Ascending aorta (tissue), 2 donors: Measurements from ENCODE around the gene PIP4K2B. TPM values are rescaled to one million over a fixed set of nuclear protein-coding genes. Genes with fewer than 3 reads are reported as not detected.

ENCODE experiments used
- DNase-seq, 2 donors: peaks; one replicate each; pipeline ENCODE4 v3.0.0-alpha.2; 2019; ENCODE audit warnings: low spot score in 2 of 2
- H3K27ac ChIP-seq, 2 donors: fragments of 200-600 bp; sonication (generic); one replicate each; pipeline ENCODE4 v1.5.1; 2016 to 2017; ENCODE audit warnings: mild to moderate bottlenecking in 1 of 2
- H3K27me3 ChIP-seq: fragments of 200-600 bp; sonication (generic); one replicate; pipeline ENCODE4 v1.5.1; 2017
- H3K36me3 ChIP-seq, 2 donors: fragments of 200-600 bp; sonication (generic); one replicate each; pipeline ENCODE4 v1.5.1; 2016
- H3K4me1 ChIP-seq, 2 donors: fragments of 200-600 bp; sonication (generic); one replicate each; pipeline ENCODE4 v1.5.1; 2016 to 2017; ENCODE audit warnings: mild to moderate bottlenecking in 1 of 2
- H3K4me3 ChIP-seq, 2 donors: fragments of 200-600 bp; sonication (generic); one replicate each; pipeline ENCODE4 v1.5.1; 2016 to 2017; ENCODE audit warnings: mild to moderate bottlenecking in 1 of 2
- H3K9me3 ChIP-seq, 2 donors: fragments of 200-600 bp; sonication (generic); one replicate each; pipeline ENCODE4 v1.5.1; 2016
- CTCF ChIP-seq, 3 experiments: fragments of 200-600 bp in 2 of 3; fragments of 450-650 bp in 1 of 3; sonication (generic) in 2 of 3; IDR thresholded peaks; one replicate each; pipeline ENCODE4 v1.5.1; 2016 to 2019; ENCODE audit warnings: antibody characterized with exemption in 3 of 3, mild to moderate bottlenecking in 1 of 3, moderate library complexity in 1 of 3
- intact Hi-C: fragments of 100-400 bp; cut with DNase I; formaldehyde crosslinking; loops from one replicate; pipeline ENCODE4 v1.15.1; 2023
- total RNA-seq: library from RNA; depleted of rRNA; stranded (reverse); fragments of >200 nt; gene quantifications from one replicate; pipeline ENCODE4 v1.1.0, GENCODE V29; 2016

Gene PIP4K2B
- total RNA-seq, 1 donor from 2014 or later = 45.0 TPM

DNA sequence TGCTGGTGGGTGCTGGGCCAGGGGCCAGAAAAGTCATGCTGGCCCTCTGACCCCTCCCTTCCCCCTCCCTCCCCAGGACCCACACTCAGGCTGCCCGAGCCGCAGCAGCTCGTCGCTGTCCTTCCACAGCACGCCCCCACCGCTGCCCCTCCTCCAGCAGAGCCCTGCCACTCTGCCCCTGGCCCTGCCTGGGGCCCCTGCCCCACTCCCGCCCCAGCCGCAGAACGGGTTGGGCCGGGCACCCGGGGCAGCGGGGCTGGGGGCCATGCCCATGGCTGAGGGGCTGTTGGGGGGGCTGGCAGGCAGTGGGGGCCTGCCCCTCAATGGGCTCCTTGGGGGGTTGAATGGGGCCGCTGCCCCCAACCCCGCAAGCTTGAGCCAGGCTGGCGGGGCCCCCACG is 77.6 kb downstream of the PIP4K2B start:
- peaks cover 49 to 60% of the 10 kb centered on the region in 2 donors for H3K36me3 ChIP-seq
- H3K27me3 ChIP-seq = no peaks in the 10 kb centered on the region
- no peak for TF ChIP-seq CTCF (IDR thresholded peaks at IDR 0.05)
- H3K27ac ChIP-seq = no peak overlapping the region
- H3K4me1 ChIP-seq = no peaks in the 10 kb centered on the region
- intact Hi-C loops = no loop called here
- no peaks in the 10 kb centered on the region for H3K9me3 ChIP-seq
- DNase-seq = no peak
- no peak overlapping the region for H3K4me3 ChIP-seq

- Histone ChIP-seq H3K36me3 (peaks cover 58 to 68% of the 10 kb centered on the region in 2 donors), H3K4me1 (no peaks in the 10 kb centered on the region), H3K4me3 (no peak overlapping the region), H3K27ac (no peak overlapping the region), H3K9me3 (no peaks in the 10 kb centered on the region), H3K27me3 (no peaks in the 10 kb centered on the region)
- DNase-seq = no peak
- intact Hi-C loops = no loop called here
- TF ChIP-seq CTCF (IDR thresholded peaks at IDR 0.05) = no peak
Observed at GRCh38 chr17:38720941-38721340, 78.4 kb downstream of the PIP4K2B start.

- Histone ChIP-seq H3K27me3 (no peaks in the 10 kb centered on the region), H3K27ac (no peak overlapping the region), H3K4me3 (no peak overlapping the region), H3K9me3 (no peaks in the 10 kb centered on the region), H3K36me3 (peaks cover 66 to 75% of the 10 kb centered on the region in 2 donors), H3K4me1 (no peaks in the 10 kb centered on the region)
- TF ChIP-seq CTCF (IDR thresholded peaks at IDR 0.05) = no peak
- intact Hi-C loops = no loop called here
- DNase-seq = no peak
Observed at GRCh38 chr17:38719943-38720641, 79.3 kb downstream of the PIP4K2B start.

DNA sequence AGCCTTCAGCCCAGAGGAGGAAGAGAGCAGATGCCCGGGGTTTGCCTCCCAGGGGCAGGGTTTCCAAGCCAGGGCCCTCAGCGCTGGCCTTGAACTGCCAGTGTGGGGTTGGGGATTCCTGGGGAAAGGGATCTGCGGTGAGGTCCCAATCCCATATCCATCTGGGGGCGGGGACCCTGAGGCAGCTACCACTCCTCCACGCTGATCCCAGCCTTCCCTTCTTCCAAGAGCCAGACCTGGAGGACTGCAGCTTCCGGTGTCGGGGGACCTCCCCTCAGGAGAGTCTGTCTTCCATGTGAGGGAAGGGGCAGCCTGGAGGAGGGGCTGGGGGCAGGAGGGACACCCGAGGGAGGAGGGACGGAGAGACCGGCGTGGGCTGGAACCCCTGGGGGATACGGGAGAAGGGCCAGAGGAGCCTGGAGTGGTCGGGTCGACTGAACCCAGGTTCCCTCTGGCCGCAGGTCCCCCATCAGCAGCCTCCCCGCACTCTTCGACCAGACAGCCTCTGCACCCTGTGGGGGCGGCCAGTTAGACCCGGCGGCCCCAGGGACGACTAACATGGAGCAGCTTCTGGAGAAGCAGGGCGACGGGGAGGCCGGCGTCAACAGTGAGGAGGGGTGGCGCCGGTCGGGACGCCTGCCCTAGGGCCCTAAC is 79.9 kb downstream of the PIP4K2B start:
- intact Hi-C loops = no loop called here
- H3K36me3 ChIP-seq = peaks cover 69 to 78% of the 10 kb centered on the region in 2 donors
- no peak for TF ChIP-seq CTCF (IDR thresholded peaks at IDR 0.05)

DNA sequence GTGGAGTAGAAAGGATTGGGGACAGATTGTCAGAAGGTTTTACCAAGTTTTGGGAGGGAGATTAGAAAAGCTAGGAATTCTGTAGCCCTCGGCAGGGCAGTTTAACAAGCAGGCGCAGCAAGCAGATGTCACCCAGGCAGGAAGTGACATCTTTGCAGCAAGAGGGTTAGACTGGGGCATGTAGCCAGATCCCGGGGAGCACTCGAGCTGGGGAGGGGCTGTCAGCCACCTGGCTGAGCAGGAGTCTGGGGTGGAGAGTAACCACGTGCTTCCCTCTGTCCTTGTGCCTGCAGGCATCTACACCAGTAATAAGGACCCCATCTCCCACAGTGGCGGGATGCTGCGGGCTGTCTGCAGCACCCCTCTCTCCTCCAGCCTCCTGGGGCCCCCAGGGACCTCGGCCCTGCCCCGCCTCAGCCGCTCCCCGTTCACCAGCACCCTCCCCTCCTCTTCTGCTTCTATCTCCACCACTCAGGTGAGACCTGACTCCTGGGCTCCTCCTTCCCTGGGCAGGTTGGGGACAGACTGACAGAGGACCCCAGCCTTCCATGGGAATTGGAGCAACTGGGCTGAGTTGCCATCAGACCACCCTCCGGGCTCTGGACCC is 82.1 kb downstream of the PIP4K2B start:
- no peak for DNase-seq
- Histone ChIP-seq H3K36me3 (peaks cover 85 to 88% of the 10 kb centered on the region in 2 donors), H3K9me3 (no peaks in the 10 kb centered on the region), H3K4me3 (no peak overlapping the region), H3K4me1 (no peaks in the 10 kb centered on the region), H3K27me3 (no peaks in the 10 kb centered on the region), H3K27ac (no peak overlapping the region)
- intact Hi-C loops = no loop called here
- no peak for TF ChIP-seq CTCF (IDR thresholded peaks at IDR 0.05)

More for the DNA sequence above, 79.9 kb downstream of the PIP4K2B start:
- no peak overlapping the region for H3K4me3 ChIP-seq
- DNase-seq = no peak
- H3K27me3 ChIP-seq = no peaks in the 10 kb centered on the region
- H3K27ac ChIP-seq = no peak overlapping the region
- H3K9me3 ChIP-seq = no peaks in the 10 kb centered on the region
- no peaks in the 10 kb centered on the region for H3K4me1 ChIP-seq
